GM19351 (cell line): ENCODE data around the gene KATNAL2.
A peak's percentile ranks its signal among the peaks of the same experiment; 100 is the strongest.
"Not testable (repeated sequence)": the region's sequence is repeated elsewhere in the genome, so short reads cannot be mapped to it uniquely, and the experiment has no call there.

Experiments
- ATAC-seq: cut with Tn5 transposase; IDR thresholded peaks from one replicate; pipeline ENCODE4 v1.9.1; 2021; ENCODE audit warnings: mild to moderate bottlenecking, moderate library complexity; ENCODE audit not compliant: unreplicated experiment

The KATNAL2 gene

DNA sequence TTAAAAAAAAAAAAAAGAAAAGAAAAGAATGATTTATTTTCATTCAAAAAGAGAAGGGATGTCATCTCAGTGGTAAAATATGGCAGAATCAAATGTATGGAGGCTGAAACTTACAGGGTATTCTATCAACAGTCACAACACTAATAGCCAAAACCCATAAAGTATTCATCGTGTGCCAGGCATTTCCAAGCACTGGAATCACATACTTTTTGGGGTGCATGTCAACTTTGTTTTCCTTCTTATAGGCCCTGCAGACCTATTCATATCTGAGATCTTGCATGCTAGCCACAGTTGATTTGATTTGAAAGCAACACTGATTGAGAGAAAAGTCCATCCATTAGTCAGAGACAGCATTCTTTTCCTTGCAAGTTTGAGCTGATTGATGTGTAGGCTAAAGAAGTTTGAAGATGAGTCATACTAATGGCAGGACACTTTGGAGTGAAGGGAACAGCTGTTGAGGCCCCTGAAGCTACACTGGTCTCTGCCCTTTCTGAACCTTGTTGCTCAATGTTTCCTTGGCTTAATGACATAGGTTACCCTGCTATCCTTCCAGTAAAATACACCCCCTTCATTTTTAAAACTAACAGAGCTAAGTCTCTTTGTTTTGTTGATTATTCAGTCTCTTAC, 22.0 kb downstream of the KATNAL2 start:
- no peak for ATAC-seq

DNA sequence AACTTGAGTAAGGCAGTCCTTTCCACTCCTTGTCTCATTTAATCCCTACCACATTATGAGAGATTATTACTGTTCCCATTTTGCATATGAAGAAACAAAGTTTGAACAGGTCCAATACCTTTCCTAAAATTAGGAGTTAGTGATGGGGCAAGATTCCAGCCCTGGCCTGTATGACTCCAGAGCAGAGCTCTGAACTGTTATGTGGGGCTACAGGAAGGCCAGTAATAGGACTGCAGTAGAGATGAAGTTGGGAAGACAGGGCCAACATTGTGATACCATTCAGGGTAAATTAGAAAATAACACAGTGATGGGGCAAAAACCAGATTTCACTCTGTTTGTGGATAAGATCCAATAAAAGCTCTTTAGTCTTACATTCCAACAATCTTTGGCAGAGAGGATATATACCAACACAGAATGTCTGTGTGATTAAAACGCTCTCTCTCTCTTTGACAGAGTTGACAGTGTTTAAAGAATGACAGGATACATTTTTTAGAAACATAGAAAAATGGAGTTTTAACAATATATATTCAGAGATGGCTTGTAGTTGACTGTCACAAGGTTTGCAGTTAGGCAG, 22.7 kb downstream of the KATNAL2 start:
- ATAC-seq: no peak

- no peak for ATAC-seq
Observed at GRCh38 chr18:46942646-46943045, 25.2 kb downstream of the KATNAL2 start.

GRCh38 chr18:46946656-46947282, 29.4 kb downstream of the KATNAL2 start:
- ATAC-seq: peak; percentile 98

DNA sequence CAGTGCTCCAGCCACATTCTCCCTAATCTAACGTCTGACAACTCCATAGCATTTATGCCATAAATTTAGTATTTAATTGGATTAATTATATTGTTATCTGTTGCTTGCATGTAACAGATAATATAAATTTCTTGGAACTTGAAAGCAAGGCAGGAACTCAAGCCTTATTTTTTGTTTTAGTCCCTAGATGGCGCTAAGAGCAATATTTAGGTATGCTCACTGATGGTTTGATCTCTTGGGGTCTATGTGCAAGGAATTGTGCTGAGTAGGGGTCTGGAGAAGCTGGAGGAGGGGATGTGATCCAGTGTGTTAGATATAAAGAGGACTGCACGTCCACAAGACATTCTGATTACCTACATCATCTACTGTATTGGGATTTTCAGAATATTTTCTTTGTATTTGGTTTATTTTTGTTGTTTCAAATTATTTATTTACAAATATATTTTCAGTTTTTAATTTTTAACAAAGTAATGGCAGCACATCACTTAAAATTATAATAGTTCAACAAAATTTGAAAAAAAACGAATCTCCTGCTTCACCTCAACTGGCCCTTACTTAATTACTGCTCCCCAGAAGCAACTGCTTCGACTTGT, 32.8 kb downstream of the KATNAL2 start:
- no peak for ATAC-seq

DNA sequence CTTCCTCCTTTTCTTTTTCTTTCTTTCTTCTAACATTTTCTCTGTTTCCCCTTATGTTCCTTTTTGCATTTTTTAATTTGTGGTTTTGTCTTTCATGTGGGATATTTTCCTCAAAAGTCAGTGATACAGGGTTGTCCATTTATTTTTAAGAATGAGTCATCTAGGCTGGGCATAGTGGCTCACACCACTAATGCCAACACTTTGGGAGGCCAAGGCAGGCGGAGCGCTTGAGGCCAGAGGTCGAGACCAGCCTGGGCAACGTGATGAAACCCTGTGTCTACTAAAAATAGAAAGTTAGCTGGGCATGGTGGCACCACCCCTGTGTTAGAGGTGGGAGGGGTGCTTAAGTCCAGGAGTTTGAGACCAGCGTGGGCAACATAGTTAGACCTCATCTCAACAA, 35.8 kb downstream of the KATNAL2 start:
- no peak for ATAC-seq

DNA sequence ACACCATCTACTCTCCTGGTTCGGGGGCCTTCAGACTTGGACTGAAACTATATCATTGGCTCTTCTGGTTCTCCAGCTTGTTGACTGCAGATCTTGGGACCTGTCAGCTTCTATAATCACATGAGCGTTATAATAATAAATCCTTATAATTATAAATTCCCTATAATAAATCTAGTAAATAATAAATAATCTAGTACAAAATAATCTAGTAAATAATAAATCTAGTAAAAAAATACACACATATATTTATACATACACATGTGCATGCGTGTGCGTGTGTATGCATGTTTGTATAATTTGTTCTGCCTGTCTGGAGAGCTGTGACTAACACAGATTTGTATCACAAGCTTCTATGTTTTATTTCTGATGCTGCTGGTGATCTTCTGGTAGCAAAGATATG, 40.8 kb downstream of the KATNAL2 start:
- ATAC-seq: no peak

DNA sequence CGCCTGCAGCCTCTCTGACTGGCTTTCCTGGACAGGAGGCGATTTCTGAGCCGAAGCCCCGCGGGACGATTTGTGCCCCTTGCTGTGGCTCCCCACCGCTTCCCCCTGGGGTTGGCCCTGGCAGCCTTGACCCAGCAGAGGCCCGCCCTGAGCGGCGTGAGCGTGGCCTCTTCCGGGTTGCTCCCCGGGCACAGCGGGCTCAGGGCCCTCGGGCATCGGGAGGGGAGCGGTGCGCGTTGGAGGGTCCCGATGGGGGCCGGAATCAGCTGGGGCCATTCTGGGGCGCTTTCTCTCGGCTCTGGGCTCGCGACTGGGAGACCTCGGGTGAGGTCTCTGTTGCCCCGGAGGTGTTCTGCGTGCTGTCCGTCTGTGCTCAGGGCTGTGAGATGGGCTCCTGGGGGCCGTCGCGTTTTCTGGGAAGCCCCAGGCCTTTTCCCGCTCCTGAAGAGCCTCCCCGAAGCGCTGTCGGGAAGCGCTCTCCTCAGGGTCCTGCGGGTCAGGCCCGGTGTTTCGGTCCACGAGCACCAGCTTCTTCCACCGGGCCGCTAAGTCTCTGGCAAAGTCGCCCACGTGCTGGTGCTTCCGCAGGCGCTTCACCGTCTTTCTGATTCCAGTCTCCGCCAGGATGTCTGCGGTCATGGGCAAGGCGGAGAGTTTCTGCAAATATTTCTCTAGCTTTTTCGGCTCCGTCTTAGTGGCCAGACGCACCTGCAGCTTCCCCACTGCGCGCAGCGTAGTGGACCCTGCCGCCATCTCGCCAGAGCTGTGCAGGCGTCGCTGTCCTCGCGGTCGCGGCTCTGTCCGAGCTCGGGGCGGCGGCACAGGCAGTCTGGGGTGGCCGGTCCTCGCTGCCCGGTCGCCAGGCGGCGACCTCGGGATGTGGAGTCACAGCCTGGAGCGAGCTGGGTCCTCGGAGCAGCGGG, 46.5 kb downstream of the KATNAL2 start:
- not testable (repeated sequence) for ATAC-seq

DNA sequence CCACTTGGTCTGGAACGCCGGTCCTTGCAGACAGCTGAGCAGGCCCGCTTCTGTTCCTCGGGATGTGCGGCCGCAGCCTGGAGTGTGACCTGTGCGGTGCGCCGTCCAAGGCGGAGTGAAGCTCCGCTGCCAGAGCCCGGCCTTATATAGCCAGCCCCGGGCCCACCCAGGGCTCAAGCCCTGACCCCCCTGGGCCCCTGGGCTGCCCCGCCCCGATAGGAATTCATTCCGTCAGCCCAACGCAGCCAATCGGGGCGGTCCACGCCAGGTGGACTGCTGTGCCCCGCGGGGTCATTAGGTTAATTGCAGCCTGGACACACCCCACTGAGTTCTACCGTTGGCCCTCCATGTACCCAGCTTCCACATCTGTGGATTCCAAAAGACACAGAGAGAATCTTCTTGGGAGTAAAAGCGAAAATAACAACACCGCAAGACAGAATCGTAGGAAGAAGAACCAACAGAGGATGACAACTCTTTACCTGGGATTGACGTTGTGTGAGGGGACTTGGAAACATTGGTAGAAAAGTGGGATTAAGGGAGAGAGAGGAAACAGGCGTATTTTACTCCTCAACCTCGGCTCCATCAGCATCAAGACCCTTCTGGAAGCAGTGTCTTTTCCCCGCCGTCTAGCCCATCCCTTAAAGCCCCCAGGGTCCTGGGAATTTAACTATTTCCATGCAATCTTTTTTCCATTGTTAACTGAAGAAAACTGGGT, 47.3 kb downstream of the KATNAL2 start:
- ATAC-seq: not testable (repeated sequence)

DNA sequence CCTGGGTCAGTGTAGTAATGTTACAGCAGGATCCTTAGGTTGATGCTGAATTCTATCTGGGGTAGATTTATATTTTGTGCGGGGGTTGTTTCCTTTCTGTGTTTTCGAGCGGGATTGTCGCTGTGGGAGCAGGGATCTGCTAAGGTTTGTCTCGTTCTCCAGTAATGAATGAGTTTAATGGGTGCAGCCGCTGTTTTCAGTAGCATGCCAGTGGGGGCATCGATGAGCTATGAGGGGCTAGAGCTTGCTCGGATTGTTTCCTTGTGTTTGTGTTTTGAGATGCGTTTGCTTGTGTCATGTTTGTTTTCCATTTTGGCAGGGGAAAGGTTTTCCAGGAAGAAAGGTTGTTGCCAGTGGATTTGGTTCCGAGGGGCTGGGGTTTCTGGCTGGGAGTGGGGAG, 48.9 kb downstream of the KATNAL2 start:
- ATAC-seq: not testable (repeated sequence)

DNA sequence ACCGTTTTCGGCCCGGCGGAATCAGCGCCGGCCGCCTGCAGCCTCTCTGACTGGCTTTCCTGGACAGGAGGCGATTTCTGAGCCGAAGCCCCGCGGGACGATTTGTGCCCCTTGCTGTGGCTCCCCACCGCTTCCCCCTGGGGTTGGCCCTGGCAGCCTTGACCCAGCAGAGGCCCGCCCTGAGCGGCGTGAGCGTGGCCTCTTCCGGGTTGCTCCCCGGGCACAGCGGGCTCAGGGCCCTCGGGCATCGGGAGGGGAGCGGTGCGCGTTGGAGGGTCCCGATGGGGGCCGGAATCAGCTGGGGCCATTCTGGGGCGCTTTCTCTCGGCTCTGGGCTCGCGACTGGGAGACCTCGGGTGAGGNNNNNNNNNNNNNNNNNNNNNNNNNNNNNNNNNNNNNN, 52.1 kb downstream of the KATNAL2 start:
- not testable (repeated sequence) for ATAC-seq

DNA sequence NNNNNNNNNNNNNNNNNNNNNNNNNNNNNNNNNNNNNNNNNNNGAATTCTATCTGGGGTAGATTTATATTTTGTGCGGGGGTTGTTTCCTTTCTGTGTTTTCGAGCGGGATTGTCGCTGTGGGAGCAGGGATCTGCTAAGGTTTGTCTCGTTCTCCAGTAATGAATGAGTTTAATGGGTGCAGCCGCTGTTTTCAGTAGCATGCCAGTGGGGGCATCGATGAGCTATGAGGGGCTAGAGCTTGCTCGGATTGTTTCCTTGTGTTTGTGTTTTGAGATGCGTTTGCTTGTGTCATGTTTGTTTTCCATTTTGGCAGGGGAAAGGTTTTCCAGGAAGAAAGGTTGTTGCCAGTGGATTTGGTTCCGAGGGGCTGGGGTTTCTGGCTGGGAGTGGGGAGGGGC, 102.5 kb downstream of the KATNAL2 start:
- not testable (repeated sequence) for ATAC-seq

- not testable (repeated sequence) for ATAC-seq
Observed at GRCh38 chr18:47020757-47021156, 103.4 kb downstream of the KATNAL2 start.

- not testable (repeated sequence) for ATAC-seq
Observed at GRCh38 chr18:47022821-47023220, 105.4 kb downstream of the KATNAL2 start.

- not testable (repeated sequence) for ATAC-seq
Observed at GRCh38 chr18:47023769-47024465, 106.5 kb downstream of the KATNAL2 start.

GRCh38 chr18:47025557-47026174, 108.3 kb downstream of the KATNAL2 start:
- ATAC-seq: not testable (repeated sequence)

DNA sequence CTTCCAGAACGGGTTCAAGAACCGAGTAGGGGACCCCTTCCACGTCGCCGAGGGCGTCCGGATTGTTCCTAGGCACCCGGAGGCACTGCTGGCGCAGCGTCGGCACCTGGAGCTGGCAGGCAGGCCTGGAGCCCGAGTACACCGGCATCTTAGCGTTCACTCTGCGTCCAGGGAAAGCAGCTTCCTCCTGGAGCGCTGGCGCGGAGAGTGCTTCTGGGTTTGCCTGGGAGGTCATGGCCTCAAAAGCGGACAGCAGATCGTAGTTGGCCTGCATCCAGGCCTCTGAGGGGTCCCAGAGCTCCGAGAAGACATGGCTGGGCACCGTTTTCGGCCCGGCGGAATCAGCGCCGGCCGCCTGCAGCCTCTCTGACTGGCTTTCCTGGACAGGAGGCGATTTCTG, 111.3 kb downstream of the KATNAL2 start:
- not testable (repeated sequence) for ATAC-seq

DNA sequence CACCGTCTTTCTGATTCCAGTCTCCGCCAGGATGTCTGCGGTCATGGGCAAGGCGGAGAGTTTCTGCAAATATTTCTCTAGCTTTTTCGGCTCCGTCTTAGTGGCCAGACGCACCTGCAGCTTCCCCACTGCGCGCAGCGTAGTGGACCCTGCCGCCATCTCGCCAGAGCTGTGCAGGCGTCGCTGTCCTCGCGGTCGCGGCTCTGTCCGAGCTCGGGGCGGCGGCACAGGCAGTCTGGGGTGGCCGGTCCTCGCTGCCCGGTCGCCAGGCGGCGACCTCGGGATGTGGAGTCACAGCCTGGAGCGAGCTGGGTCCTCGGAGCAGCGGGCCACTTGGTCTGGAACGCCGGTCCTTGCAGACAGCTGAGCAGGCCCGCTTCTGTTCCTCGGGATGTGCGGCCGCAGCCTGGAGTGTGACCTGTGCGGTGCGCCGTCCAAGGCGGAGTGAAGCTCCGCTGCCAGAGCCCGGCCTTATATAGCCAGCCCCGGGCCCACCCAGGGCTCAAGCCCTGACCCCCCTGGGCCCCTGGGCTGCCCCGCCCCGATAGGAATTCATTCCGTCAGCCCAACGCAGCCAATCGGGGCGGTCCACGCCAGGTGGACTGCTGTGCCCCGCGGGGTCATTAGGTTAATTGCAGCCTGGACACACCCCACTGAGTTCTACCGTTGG, 112.4 kb downstream of the KATNAL2 start:
- not testable (repeated sequence) for ATAC-seq

GRCh38 chr18:47030887-47031286, 113.5 kb downstream of the KATNAL2 start:
- ATAC-seq: not testable (repeated sequence)
